ENCODE results near the gene TMEM150C. TPM values are rescaled to one million over a fixed set of nuclear protein-coding genes. Genes with fewer than 3 reads are reported as not detected.

The TMEM150C gene
- total RNA-seq, 2 experiments from 2014 or later, result not detected

- no peak for ATAC-seq
- ChIA-PET CTCF (interaction anchor here (0.5 kb wide), 1 partner anchor 232 kb away, joined by 3 read pairs; no protein-coding TSS in a partner anchor), POLR2A (no interaction called here)
- peaks cover 19% of the 10 kb centered on the region for H3K27me3 Mint-ChIP-seq
- H3K4me3 Mint-ChIP-seq, result no peak overlapping the region
- H3K36me3 Mint-ChIP-seq (ENCODE audit: low read depth), result no peaks in the 10 kb centered on the region
- intact Hi-C loops (cut with DNase I, micrococcal nuclease), result no loop called here
- peaks cover 3% of the 10 kb centered on the region for H3K4me1 Mint-ChIP-seq
- no peak for DNase-seq
- no peaks in the 10 kb centered on the region for H3K9me3 Mint-ChIP-seq (ENCODE audit: low read depth)
- H3K27ac Mint-ChIP-seq, result no peak overlapping the region
Measured at GRCh38 chr4:82508806-82509428, 52.9 kb downstream of the TMEM150C start.

- H3K27ac Mint-ChIP-seq, result no peak overlapping the region
- H3K4me1 Mint-ChIP-seq, result peaks cover 1% of the 10 kb centered on the region
- no peaks in the 10 kb centered on the region for H3K36me3 Mint-ChIP-seq (ENCODE audit: low read depth)
- peaks cover 16% of the 10 kb centered on the region for H3K27me3 Mint-ChIP-seq
- no peaks in the 10 kb centered on the region for H3K9me3 Mint-ChIP-seq (ENCODE audit: low read depth)
- ATAC-seq, result no peak
- intact Hi-C loops (cut with DNase I, micrococcal nuclease), result no loop called here
- ChIA-PET POLR2A (no interaction called here), CTCF (no interaction called here)
- H3K4me3 Mint-ChIP-seq, result no peak overlapping the region
- no peak for DNase-seq
Measured at GRCh38 chr4:82508011-82508410, 53.8 kb downstream of the TMEM150C start.

- Mint-ChIP-seq H3K4me3 (no peak overlapping the region), H3K27ac (no peak overlapping the region), H3K4me1 (no peaks in the 10 kb centered on the region), H3K27me3 (no peaks in the 10 kb centered on the region), H3K36me3 (ENCODE audit: low read depth) (no peaks in the 10 kb centered on the region), H3K9me3 (ENCODE audit: low read depth) (no peaks in the 10 kb centered on the region)
- intact Hi-C loops (cut with DNase I, micrococcal nuclease), result no loop called here
- ChIA-PET CTCF (interaction anchor here (0.6 kb wide), 1 partner anchor 283 kb away, joined by 3 read pairs; no protein-coding TSS in a partner anchor), POLR2A (no interaction called here)
- no peak for DNase-seq
- no peak for ATAC-seq
Measured at GRCh38 chr4:82501154-82501442, 60.7 kb downstream of the TMEM150C start.

GRCh38 chr4:82500435-82501153 lies 61.2 kb downstream of the TMEM150C start:
- DNase-seq (no peak), ATAC-seq (no peak)
- Mint-ChIP-seq H3K4me1 (no peaks in the 10 kb centered on the region), H3K9me3 (ENCODE audit: low read depth) (no peaks in the 10 kb centered on the region), H3K4me3 (no peak overlapping the region), H3K27me3 (no peaks in the 10 kb centered on the region), H3K27ac (no peak overlapping the region), H3K36me3 (ENCODE audit: low read depth) (no peaks in the 10 kb centered on the region)
- POLR2A ChIA-PET, result interaction anchor here (0.6 kb wide), 1 partner anchor 12 kb away, joined by 3 read pairs; no protein-coding TSS in a partner anchor
- intact Hi-C loops (cut with DNase I, micrococcal nuclease), result no loop called here
- CTCF ChIA-PET, result no interaction called here

- POLR2A ChIA-PET, result interaction anchor here (0.6 kb wide), 1 partner anchor 13 kb away, joined by 3 read pairs; no protein-coding TSS in a partner anchor
- Mint-ChIP-seq H3K36me3 (ENCODE audit: low read depth) (no peaks in the 10 kb centered on the region), H3K9me3 (ENCODE audit: low read depth) (no peaks in the 10 kb centered on the region), H3K27ac (no peak overlapping the region), H3K27me3 (no peaks in the 10 kb centered on the region), H3K4me1 (no peaks in the 10 kb centered on the region), H3K4me3 (no peak overlapping the region)
- intact Hi-C loops (cut with DNase I, micrococcal nuclease), result no loop called here
- no peak for ATAC-seq
- CTCF ChIA-PET, result no interaction called here
- DNase-seq, result no peak
Measured at GRCh38 chr4:82499738-82500434, 61.9 kb downstream of the TMEM150C start.

- intact Hi-C loops (cut with DNase I, micrococcal nuclease), result no loop called here
- no peaks in the 10 kb centered on the region for H3K4me1 Mint-ChIP-seq
Measured at GRCh38 chr4:82496349-82496748, 65.4 kb downstream of the TMEM150C start.

GRCh38 chr4:82495666-82496065 lies 66.1 kb downstream of the TMEM150C start:
- POLR2A ChIA-PET, result no interaction called here
- Mint-ChIP-seq H3K4me1 (no peaks in the 10 kb centered on the region), H3K27me3 (no peaks in the 10 kb centered on the region), H3K36me3 (ENCODE audit: low read depth) (no peaks in the 10 kb centered on the region), H3K27ac (no peak overlapping the region), H3K4me3 (no peak overlapping the region), H3K9me3 (ENCODE audit: low read depth) (no peaks in the 10 kb centered on the region)
- ATAC-seq (no peak), DNase-seq (no peak)
- intact Hi-C loops (cut with DNase I, micrococcal nuclease), result no loop called here
- CTCF ChIA-PET, result interaction anchor here (0.6 kb wide), 1 partner anchor 136 kb away, joined by 3 read pairs; no protein-coding TSS in a partner anchor

More at GRCh38 chr4:82496349-82496748, 65.4 kb downstream of the TMEM150C start:
- Mint-ChIP-seq H3K27ac (no peak overlapping the region), H3K36me3 (ENCODE audit: low read depth) (no peaks in the 10 kb centered on the region), H3K27me3 (no peaks in the 10 kb centered on the region), H3K9me3 (ENCODE audit: low read depth) (no peaks in the 10 kb centered on the region), H3K4me3 (no peak overlapping the region)
- ChIA-PET POLR2A (no interaction called here), CTCF (no interaction called here)
- ATAC-seq (no peak), DNase-seq (no peak)

GRCh38 chr4:82493721-82494425 lies 67.9 kb downstream of the TMEM150C start:
- H3K4me3 Mint-ChIP-seq, result no peak overlapping the region
- DNase-seq, result no peak
- ATAC-seq, result no peak
- H3K27me3 Mint-ChIP-seq, result no peaks in the 10 kb centered on the region
- ChIA-PET POLR2A (no interaction called here), CTCF (no interaction called here)
- no peak overlapping the region for H3K27ac Mint-ChIP-seq
- intact Hi-C loops (cut with DNase I, micrococcal nuclease), result no loop called here
- no peaks in the 10 kb centered on the region for H3K9me3 Mint-ChIP-seq (ENCODE audit: low read depth)
- peaks cover 3% of the 10 kb centered on the region for H3K36me3 Mint-ChIP-seq (ENCODE audit: low read depth)
- H3K4me1 Mint-ChIP-seq, result no peaks in the 10 kb centered on the region

- intact Hi-C loops (cut with DNase I, micrococcal nuclease), result no loop called here
- Mint-ChIP-seq H3K27me3 (no peaks in the 10 kb centered on the region), H3K9me3 (ENCODE audit: low read depth) (no peaks in the 10 kb centered on the region), H3K4me3 (no peak overlapping the region), H3K36me3 (ENCODE audit: low read depth) (peaks cover 3% of the 10 kb centered on the region), H3K4me1 (no peaks in the 10 kb centered on the region), H3K27ac (no peak overlapping the region)
- CTCF ChIA-PET, result no interaction called here
- ATAC-seq (no peak), DNase-seq (no peak)
- POLR2A ChIA-PET, result no interaction called here
Measured at GRCh38 chr4:82491251-82491960, 70.4 kb downstream of the TMEM150C start.

GRCh38 chr4:82489987-82490386 lies 71.8 kb downstream of the TMEM150C start:
- Mint-ChIP-seq H3K27me3 (no peaks in the 10 kb centered on the region), H3K4me3 (no peak overlapping the region), H3K4me1 (no peaks in the 10 kb centered on the region), H3K9me3 (ENCODE audit: low read depth) (no peaks in the 10 kb centered on the region), H3K36me3 (ENCODE audit: low read depth) (peaks cover 3% of the 10 kb centered on the region), H3K27ac (no peak overlapping the region)
- no peak for DNase-seq
- intact Hi-C loops (cut with DNase I, micrococcal nuclease), result no loop called here
- ChIA-PET CTCF (interaction anchor here (0.9 kb wide), 1 partner anchor 20 kb away, joined by 5 read pairs; no protein-coding TSS in a partner anchor), POLR2A (no interaction called here)
- no peak for ATAC-seq

GRCh38 chr4:82489076-82489475 lies 72.7 kb downstream of the TMEM150C start:
- POLR2A ChIA-PET, result no interaction called here
- H3K4me3 Mint-ChIP-seq, result no peak overlapping the region
- DNase-seq, result no peak
- no peak for ATAC-seq
- no peak overlapping the region for H3K27ac Mint-ChIP-seq
- H3K9me3 Mint-ChIP-seq (ENCODE audit: low read depth), result no peaks in the 10 kb centered on the region
- no peaks in the 10 kb centered on the region for H3K27me3 Mint-ChIP-seq
- CTCF ChIA-PET, result interaction anchor here (0.5 to 1.2 kb wide), 2 partner anchors 74 to 250 kb away, joined by 3 read pairs; no protein-coding TSS in a partner anchor
- H3K36me3 Mint-ChIP-seq (ENCODE audit: low read depth), result peaks cover 3% of the 10 kb centered on the region
- intact Hi-C loops (cut with DNase I, micrococcal nuclease), result no loop called here
- H3K4me1 Mint-ChIP-seq, result no peaks in the 10 kb centered on the region
